Measurements from ENCODE around the gene KRT78. TPM values are rescaled to one million over a fixed set of nuclear protein-coding genes. Genes with fewer than 3 reads are reported as not detected.

The KRT78 gene
- total and polyA plus RNA-seq, 3 donors from 2014 or later = 0.93 to 1.1 (median 0.99) TPM

DNA sequence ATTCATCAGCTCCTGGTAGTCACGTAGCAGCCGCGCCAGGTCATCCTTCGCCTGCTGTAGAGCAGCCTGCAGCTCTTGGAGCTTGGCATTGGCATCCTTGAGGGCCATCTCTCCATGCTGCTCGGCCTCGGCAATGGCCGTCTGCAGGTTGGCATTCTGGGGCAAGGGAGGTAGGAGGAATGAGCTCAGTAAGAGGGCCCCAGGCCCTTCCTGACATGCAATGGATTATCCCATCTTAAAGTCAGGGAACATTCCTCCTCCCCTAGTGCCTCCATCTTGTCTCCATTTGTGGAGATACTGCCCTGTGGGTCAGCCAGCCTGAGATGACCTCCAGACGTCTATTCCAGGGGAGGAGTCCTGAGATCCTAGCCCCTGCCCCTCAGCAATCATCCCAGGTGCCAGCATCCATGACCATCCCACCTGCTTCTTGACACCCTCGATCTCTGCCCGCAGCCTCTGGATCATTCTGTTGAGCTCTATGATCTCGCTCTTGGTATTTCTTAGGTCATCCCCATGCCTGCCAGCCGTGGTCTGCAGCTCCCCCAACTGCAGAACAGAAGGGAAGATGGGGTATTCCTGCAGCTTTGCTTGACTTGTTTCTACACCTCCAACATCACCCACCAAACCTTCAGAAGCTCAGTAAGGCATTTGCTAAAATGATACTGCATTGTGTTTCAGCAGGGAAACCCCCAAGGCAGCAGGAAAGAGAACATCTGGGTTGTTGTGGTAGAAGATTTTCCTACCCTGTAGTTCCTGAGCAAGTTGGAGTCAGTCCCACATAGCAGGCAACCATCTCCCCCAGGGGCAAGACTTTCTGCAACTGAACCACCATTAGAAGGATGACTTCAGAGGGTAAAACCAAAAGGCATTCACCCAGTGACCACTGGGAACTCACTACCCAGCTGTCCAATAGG, 57.3 kb downstream of the KRT78 start:
- Histone ChIP-seq H3K9me3 (no peaks in the 10 kb centered on the region), H3K36me3 (ENCODE audit: low read depth, missing control alignments) (no peaks in the 10 kb centered on the region), H3K27me3 (no peaks in the 10 kb centered on the region), H3K27ac (no peak overlapping the region), H3K4me3 (no peak overlapping the region), H3K4me1 (peaks cover 8% of the 10 kb centered on the region)
- TF ChIP-seq, protein P1, sequence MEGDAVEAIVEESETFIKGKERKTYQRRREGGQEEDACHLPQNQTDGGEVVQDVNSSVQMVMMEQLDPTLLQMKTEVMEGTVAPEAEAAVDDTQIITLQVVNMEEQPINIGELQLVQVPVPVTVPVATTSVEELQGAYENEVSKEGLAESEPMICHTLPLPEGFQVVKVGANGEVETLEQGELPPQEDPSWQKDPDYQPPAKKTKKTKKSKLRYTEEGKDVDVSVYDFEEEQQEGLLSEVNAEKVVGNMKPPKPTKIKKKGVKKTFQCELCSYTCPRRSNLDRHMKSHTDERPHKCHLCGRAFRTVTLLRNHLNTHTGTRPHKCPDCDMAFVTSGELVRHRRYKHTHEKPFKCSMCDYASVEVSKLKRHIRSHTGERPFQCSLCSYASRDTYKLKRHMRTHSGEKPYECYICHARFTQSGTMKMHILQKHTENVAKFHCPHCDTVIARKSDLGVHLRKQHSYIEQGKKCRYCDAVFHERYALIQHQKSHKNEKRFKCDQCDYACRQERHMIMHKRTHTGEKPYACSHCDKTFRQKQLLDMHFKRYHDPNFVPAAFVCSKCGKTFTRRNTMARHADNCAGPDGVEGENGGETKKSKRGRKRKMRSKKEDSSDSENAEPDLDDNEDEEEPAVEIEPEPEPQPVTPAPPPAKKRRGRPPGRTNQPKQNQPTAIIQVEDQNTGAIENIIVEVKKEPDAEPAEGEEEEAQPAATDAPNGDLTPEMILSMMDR (IDR thresholded peaks at IDR 0.05) = no peak
- no peak for TF ChIP-seq POLR2A (IDR thresholded peaks at IDR 0.05)
- WGBS, 2 donors = 95 to 99% methylated on average over 12 of the region's 12 CpGs
- no peak for DNase-seq
- intact Hi-C loops (cut with DNase I; ENCODE audit: low total_unique reads) = no loop called here

DNA sequence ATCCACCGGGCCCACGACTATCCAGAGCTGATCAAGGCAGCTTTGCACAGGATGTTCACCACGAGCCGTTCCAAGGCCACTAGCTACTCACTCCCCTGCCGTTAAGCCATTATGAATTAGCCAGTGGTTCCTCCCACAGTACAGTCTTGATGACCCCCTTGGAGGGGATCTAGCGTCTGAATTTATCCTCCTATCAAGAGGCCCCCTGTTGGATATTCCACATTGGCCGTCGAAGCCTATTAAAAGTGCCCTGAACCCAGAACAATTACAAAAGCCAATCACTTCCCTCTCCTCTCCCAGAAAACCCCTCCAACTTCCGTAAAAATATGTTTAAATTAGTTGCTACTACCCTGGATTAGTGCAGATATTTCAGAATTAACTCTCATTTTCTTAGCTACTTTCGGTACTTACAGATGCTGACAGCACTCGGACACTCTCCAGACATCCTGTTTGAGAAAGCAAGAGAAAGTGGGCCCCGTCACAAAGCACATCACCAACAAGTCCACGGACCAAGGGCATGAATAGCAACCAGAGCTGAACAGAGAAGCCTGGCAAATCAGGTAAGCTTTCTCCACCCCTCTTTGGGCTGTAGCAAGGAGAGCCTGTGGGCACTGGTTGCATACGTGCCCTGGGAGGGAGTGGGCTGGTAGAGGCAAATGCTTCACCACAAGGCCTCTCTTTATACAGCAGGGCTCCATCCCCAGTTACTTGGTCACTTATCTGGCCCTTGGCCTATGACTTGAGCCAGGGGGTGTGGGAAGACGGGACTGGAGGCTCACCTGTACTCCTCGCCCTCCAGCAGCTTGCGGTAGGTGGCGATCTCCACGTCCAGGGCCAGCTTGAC, 58.1 kb downstream of the KRT78 start:
- WGBS, 2 donors = 54 to 65% methylated on average over 13 to 19 of the region's 19 CpGs
- H3K4me3 ChIP-seq = peak overlapping the region in 1 of 2 donors; percentile 18
- intact Hi-C loops (cut with DNase I; ENCODE audit: low total_unique reads) = no loop called here
- peaks cover 8% of the 10 kb centered on the region for H3K4me1 ChIP-seq
- H3K9me3 ChIP-seq = no peaks in the 10 kb centered on the region
- no peaks in the 10 kb centered on the region for H3K36me3 ChIP-seq (ENCODE audit: low read depth, missing control alignments)
- no peak for DNase-seq
- no peak overlapping the region for H3K27ac ChIP-seq
- no peak for TF ChIP-seq POLR2A (IDR thresholded peaks at IDR 0.05)
- TF ChIP-seq, protein P1 (IDR thresholded peaks at IDR 0.05) = no peak
- no peaks in the 10 kb centered on the region for H3K27me3 ChIP-seq

GRCh38 chr12:52789637-52790426, 59.0 kb downstream of the KRT78 start:
- WGBS, 2 donors = 20 to 26% methylated on average over 26 to 38 of the region's 50 CpGs
- H3K27me3 ChIP-seq = no peaks in the 10 kb centered on the region
- peak; percentile 56 for DNase-seq
- TF ChIP-seq POLR2A (IDR thresholded peaks at IDR 0.05) = no peak
- TF ChIP-seq, protein P1 (IDR thresholded peaks at IDR 0.05) = no peak
- H3K4me3 ChIP-seq = peak overlapping the region in 1 of 2 donors; percentile 18
- no peaks in the 10 kb centered on the region for H3K36me3 ChIP-seq (ENCODE audit: low read depth, missing control alignments)
- no peaks in the 10 kb centered on the region for H3K9me3 ChIP-seq
- H3K4me1 ChIP-seq = peaks cover 8% of the 10 kb centered on the region
- H3K27ac ChIP-seq = no peak overlapping the region
- intact Hi-C loops (cut with DNase I; ENCODE audit: low total_unique reads) = no loop called here

GRCh38 chr12:52788876-52789636, 59.7 kb downstream of the KRT78 start:
- Histone ChIP-seq H3K4me1 (peaks cover 8% of the 10 kb centered on the region), H3K9me3 (no peaks in the 10 kb centered on the region), H3K27ac (no peak overlapping the region), H3K36me3 (ENCODE audit: low read depth, missing control alignments) (no peaks in the 10 kb centered on the region), H3K4me3 (no peak overlapping the region), H3K27me3 (no peaks in the 10 kb centered on the region)
- TF ChIP-seq POLR2A (IDR thresholded peaks at IDR 0.05) = no peak
- TF ChIP-seq, protein P1 (IDR thresholded peaks at IDR 0.05) = no peak
- DNase-seq = no peak
- WGBS, 2 donors = 57 to 77% methylated on average over 11 of the region's 11 CpGs
- intact Hi-C loops (cut with DNase I; ENCODE audit: low total_unique reads) = no loop called here

Measured in testis (tissue), 3 donors.